Activated naive CD4-positive, alpha-beta T cell treated with anti-CD3 and anti-CD28 coated beads, Interleukin-2, amount 50 U/mL, for 16 hours (primary cell): ENCODE results near the gene MIA3.
"Not testable (repeated sequence)": the region's sequence is repeated elsewhere in the genome, so short reads cannot be mapped to it uniquely, and the experiment has no call there.

Experiments
- DNase-seq: peaks from one replicate; pipeline ENCODE4 v3.0.0-alpha.2; 2020

MIA3 gene

DNA sequence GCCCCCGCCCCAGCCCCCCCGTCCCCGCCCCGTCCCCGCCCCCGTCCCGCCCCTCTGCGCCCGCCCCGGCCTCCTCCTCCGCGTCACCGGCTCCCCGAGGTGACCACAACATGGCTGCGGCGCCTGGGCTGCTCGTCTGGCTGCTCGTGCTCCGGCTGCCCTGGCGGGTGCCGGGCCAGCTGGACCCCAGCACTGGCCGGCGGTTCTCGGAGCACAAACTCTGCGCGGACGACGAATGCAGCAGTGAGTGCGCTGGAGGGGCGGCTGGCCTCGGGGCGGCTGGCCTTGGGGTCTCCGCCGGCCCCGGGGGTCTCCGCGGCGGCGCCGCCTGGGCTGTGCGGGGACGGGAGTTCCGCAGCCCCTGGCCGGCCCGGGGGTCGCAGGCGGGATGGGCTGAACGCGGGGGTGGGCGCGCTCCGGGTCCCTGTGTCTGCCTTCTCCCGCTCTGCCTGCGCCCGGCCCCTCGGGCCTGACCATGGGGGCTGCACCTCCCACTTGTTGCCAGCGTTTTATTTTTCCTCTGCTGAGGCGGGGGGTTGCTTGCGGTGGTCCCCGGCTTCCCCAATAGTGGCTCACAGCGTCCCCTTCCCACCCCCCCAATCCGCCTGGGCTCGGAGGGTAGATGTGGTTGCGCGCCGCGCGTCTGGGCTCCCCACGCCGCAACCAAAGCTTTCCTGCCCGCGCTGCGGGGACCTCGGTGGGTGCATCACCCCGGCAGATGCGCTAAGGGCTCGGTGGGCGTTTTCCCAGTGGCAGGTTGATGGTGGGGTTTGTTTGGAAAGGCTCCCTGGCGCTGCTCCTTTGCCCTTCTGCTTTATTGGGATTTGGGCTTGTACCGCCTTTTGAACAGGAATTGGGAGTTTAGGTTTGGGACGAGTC, at the start of gene MIA3:
TSS of gene MIA3 (plus strand) at position 97 of the 879 bp plus-strand sequence. CDS start at position 111, 14 bp downstream.
- DNase-seq, result peak; percentile 75

GRCh38 chr1:222570837-222571236, 47.1 kb upstream of the MIA3 start:
- DNase-seq, result no peak

- no peak for DNase-seq
Measured at GRCh38 chr1:222579316-222579715, 38.6 kb upstream of the MIA3 start.

DNA sequence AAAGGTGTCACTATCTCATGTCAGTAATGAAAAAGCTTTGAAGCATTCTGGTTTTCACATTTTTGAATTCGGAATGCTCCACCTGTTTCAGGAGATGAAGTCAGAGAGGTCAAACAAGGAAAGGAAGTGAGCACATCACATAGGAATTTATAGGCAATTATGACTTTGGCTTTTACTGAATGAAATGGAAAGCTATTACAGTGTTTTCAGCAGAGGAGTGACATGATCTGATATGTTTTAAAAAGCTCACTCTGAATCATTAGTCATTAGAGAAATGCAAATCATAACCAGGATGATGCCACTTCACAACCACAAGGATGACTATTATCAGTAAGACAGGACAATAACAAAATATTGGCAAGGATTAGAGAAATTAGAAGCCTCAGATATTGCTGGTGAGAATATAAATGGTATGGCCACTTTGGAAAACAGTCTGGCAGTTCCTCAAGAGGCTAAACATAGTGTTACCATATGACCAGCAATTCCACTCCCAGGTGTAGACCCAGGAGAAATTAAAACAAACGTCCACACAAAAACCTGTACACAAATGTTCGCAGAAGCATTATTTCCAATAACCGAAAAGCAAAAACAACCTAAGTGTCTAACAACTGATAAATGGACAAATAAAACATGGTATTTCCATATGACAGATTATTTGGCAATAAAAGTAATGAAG, 35.7 kb upstream of the MIA3 start:
- no peak for DNase-seq

DNA sequence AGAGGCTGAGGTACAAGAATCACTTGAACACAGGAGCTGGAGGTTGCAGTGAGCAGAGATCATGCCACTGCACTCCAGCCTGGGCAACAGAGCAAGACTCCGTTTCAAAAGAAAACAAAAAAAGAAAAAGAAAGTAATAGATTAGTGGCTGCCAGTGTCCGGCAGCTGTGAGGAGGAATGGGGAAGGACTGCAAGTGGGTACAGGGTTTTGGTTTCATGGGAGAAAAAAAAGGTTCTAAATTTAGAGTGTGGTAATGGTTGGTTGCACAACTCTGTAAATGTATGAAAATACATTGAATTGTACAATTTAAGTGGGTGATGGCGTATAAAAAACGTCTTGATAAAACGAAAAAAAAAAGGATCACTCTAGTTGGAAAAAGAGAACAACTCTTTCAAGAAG, 34.8 kb upstream of the MIA3 start:
- no peak for DNase-seq

- no peak for DNase-seq
Measured at GRCh38 chr1:222586842-222587241, 31.1 kb upstream of the MIA3 start.

DNA sequence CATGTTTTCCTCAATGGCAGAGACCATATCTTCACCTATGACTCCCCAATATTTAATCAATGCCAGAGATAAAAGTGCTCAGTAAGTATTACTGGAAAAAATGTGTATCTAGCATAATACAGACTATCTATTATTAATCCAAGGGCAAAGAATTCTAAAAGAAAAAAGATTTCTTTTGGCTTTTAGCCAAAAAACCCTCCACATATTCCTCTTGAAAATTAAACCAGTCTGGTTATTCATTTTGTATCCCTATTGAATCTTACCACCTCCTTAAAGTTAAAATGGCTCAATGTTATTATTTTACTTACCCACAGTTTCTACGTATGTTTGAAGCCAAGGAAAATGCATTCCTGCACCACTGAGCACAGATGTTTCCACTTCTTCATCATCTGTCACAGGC, 29.8 kb upstream of the MIA3 start:
- no peak for DNase-seq

- peak; percentile 86 for DNase-seq
Measured at GRCh38 chr1:222589462-222590302, 28.2 kb upstream of the MIA3 start, which contains the start of gene TAF1A. Gene TAF1A (minus strand): TSS chr1:222589933.

GRCh38 chr1:222592171-222592570, 25.7 kb upstream of the MIA3 start:
- no peak for DNase-seq

GRCh38 chr1:222594789-222595188, 23.1 kb upstream of the MIA3 start:
- no peak for DNase-seq

GRCh38 chr1:222596696-222597095, 21.2 kb upstream of the MIA3 start:
- no peak for DNase-seq

DNA sequence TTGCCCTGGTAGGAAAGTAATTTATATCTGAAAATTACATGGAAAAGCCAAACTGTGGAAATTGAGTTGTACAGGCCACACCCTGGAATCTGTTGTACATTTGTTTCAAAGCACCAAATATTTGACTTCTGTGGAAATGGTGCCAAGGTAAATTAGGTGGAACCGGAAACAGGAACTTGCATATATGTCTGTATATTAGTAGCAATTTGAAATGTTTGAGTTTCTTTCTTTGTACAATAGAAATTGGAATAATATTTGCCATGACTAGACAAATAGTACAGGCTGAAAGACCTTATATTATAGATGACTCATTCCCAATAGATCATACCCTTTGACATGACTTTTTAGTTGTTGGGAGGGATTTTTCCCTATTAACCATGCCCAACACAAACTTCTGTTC, 17.6 kb upstream of the MIA3 start:
- DNase-seq, result no peak

- no peak for DNase-seq
Measured at GRCh38 chr1:222601257-222601656, 16.6 kb upstream of the MIA3 start.

- no peak for DNase-seq
Measured at GRCh38 chr1:222606757-222607156, 11.1 kb upstream of the MIA3 start.

DNA sequence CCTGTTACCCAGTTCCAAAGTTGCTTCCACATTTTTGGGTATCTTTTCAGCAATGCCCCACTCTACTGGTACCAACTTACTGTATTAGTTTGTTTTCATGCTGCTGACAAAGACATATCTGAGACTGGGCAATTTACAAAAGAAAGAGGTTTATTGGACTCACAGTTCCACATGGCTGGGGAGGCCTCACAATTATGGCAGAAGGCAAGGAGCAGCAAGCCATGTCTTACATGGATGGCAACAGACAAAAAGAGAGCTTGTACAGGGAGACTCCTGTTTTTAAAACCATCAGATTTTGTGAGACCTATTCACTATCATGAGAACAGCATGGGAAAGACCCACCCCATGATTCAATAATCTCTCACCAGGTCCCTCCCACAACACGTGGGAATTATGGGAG, 8.8 kb upstream of the MIA3 start:
- DNase-seq, result not testable (repeated sequence)

GRCh38 chr1:222610728-222611127, 7.2 kb upstream of the MIA3 start:
- no peak for DNase-seq

GRCh38 chr1:222613627-222614026, 4.3 kb upstream of the MIA3 start:
- DNase-seq, result no peak

DNA sequence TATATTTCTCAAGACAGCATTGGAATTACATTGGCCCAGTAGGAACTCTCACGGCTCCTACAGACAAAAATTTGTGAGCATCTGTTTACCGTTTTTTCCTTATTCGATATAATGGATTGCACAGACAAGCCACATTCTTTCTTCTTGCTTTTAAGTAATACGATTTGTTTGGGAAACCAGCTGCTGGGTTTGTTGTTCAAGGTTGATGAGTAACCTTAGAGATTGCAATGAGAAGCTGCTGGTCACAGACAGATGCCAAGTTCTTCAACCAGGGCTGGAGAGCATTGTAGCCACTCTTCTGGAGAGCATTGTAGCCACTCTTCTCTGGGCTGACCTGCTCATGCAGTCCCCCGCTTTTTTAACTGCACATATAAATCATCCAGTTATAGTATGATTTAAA, 1.4 kb upstream of the MIA3 start:
- DNase-seq, result no peak

- DNase-seq, result peak; percentile 89
Measured at GRCh38 chr1:222617367-222617951, 438 bp upstream of the MIA3 start.

DNA sequence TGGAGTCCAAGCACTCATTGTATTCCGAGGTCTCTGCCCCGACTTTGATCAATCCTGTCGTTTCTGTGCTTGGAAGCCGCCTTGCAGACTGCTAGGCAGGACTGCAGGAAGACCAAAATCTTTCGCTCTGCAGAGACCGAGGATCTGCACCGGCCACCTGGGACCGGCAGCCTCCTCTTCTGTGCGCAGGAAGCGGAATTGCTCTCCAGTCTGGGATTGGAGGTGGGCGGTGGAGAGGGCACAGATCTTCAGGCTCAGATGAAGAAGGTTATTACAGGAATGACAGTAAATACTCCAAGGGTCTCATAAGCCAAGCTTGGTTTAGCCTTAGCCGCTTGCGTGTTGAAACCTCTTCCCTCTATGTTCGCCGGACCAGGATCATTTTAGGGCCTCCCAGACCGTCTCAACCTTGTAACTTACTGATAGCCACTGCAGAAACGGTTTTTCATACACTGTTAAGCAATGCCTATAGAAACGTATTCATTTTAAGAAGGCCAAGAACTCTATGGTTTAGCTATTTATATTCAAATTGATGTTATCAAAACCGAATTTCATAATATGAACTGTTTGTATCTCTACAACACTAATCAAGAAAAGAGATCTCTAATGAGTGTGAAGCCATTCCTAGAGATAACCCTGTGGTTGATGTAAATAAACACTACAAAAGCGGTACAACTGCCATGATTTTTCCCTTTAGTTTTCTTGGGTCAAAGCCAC, 1.1 kb downstream of the MIA3 start:
- DNase-seq, result no peak

DNA sequence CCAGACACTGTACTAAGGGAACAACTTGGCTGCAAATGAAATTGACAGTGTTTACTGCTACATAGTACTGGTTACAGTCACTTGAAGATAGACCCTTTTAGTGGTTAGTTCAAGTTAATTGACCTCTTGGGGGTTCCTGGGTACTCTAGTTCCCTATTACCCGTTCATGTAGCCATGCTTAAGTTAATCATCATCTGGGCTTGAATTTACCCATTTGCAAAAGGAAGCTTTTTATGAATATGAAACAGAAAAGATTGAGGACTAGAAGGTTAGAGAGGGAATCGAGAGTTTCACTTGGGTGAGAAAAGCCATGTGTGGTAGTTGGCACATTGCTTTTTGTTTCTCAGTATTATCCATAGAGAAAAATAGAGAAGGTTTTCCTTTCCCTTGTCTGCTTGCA, 2.7 kb downstream of the MIA3 start:
- no peak for DNase-seq

DNA sequence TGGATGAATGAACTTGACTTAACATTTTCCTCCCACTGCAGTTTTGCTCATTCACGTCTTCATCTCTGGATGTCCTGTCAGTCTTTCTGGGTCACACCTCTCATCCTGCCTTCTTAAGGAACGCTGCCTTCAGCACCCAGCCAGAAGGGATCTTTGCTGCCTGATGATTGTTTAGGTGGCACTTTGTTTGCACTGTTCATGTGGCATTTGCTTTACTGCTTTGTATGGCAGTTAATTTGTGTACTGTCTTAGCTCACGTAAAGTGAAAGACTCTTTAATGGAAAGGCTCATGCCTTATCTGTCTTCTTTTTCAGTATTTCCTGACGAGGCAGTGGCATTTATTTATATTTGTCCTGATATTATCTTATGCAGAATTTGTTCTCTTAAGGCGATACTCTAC, 4.9 kb downstream of the MIA3 start:
- no peak for DNase-seq
